GM19395 (cell line): ENCODE data around the gene TSPAN13.

Source experiments
- ATAC-seq: cut with Tn5 transposase; IDR thresholded peaks from one replicate; pipeline ENCODE4 v1.9.1; 2021; ENCODE audit warnings: mild to moderate bottlenecking, moderate library complexity; ENCODE audit not compliant: unreplicated experiment

Gene TSPAN13

DNA sequence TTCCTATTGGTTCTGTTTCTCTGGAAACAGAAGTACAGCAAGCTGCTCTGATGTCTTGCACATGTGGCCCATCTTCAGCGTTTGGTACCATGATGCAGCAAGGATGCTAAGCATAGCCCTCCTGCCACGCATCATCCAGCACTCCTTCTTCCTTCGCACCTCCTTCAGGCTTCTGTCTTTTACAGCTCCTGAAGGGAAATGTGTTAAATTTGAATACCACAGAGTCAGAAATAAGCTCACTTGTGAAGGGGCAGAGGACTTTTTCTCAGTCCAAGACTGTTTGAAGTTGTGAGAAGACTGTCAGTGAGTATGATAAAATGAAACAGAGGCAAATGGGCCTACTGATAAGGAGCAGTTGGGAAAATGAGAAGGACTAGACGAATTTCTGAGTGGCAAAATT lies 20.7 kb downstream of the TSPAN13 start:
- ATAC-seq: no peak

DNA sequence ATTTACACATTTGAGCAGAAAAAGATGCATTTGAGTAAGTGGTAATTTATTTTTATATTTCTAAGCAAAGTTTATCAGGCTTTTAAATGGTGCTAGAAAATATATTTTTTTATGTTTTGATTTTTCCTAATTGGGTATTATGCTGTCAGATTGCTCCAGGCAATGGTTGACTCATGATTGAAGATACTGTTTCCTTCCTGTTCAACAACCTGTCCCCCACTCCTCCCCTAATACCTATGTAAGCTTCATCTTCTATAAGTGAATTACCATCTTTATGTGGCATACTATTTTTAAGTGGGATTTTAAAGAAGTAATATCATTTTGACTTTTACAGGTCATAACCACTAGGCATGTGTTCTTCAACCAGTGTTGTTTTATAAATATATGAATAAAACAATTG lies 21.4 kb downstream of the TSPAN13 start:
- no peak for ATAC-seq

DNA sequence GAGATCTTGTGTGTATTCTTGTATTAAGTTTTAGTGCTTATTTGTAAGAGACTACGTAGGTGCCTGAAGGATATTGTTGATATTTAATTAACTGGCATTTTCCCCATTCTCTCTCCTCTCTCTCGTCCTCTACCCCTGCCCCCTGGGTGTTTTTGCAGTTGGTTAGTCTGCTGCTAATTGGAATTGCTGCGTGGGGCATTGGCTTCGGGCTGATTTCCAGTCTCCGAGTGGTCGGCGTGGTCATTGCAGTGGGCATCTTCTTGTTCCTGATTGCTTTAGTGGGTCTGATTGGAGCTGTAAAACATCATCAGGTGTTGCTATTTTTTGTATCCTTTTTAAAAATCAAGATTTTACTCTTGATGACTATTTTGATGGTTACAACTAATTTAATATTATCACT lies 22.5 kb downstream of the TSPAN13 start:
- ATAC-seq: no peak

DNA sequence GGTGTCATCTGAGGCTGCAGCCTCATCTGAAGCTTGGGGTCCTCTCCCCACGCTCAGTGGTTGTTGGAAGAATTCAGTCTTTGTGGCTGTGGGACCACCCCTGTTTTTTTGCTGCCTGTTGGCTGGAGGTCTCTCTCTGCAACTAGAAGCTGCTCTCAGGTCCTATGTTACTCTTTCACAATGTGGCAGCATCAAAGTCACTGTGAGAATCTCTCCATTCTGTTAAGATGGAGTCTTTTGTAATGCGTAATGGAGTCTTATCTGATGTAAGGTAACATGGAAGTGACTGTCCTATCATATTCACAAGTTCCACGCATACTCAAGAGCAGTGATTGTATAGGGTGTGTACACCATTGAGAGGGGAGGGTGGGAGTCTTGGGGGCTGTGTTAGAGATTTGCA lies 24.9 kb downstream of the TSPAN13 start:
- no peak for ATAC-seq

DNA sequence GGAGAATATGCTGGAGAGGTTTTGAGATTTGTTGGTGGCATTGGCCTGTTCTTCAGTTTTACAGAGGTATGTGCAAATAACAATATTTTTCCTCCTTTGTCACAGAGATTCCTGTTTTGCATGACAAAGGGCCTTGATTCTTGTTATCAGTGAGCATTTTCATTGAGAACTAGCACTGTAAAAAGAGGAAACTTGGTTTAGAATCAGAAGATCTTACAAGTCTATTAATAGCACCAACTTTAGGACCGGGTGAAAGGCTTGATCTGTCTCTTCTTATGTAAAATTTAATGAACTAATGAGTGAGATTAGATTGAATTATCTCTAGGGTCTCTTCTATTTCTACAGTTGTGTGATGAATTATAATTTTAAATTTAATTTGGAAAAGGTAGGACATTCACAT lies 25.5 kb downstream of the TSPAN13 start:
- no peak for ATAC-seq

DNA sequence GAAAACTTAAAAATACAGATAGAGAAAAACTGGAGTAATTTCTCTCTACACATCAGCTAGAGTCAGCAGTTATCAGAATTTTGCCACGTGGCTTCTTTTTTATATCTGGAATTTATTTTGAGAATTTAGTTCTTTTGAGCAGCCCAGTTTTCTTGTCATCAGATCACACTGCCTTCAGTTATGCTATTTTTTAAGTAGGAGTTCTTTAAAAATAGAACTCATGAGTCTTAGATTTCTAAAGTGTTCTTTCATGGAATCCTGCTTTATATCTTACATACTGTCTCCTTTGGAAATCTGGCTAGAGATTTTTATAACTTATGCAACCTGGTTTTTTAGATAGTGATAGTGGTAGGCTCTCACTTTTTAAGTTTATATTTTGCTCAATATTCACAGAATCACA lies 27.0 kb downstream of the TSPAN13 start:
- no peak for ATAC-seq

DNA sequence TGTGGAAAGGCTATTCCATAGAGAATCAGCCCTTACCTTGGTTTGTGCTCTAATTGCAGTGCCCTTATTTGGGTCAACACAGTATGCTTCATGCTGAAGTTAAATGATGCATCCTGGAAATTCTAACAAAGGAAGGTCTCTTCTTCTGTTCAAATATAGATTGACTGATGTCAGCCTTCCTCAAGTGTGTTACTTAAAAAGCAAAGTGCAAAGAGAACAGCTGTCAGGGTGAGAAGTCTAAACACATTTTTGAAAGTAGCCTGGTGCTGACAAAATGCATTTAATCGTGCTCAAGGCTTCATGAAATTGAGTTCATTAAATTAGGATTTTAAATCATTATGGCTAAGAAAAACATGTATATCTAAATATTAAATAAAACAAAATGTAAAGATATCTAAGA lies 31.8 kb downstream of the TSPAN13 start:
- ATAC-seq: no peak

DNA sequence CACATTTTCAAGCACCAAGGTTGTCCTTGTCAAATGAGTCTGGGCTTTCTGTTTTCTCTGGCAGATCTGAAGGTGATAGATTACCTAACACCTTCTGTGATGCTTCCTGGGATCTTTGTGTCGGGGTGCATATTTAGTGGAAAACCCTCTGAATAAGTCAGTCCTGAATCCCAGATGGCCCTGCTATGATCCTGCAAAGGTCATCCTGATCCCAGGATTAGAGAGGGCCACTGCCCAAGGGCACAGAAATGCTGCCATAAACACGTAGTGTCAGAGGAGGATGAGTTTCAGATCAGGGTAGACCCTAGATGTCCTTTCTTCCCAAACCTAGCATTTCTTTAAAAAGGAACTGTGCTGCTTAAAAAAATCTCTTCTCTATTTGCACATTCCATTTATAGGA lies 32.3 kb downstream of the TSPAN13 start:
- no peak for ATAC-seq

DNA sequence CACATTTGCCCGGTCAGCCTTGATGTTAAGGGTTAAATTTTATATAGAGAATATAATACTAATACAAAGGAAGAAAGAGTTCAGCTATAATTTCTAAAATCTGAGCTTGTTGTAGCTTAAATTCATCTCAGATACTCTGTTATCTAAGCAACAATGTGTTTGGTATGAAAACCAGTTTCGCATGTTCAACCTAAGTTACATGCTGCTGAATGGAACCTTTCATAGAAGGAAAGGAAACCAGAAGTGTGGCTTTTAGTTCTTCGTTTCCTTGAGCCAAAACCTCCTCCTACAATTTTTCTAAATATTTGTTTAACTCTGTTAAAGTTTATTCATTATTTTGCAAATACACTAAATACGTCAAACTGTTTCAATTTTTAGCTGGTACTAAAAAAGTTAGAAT lies 32.7 kb downstream of the TSPAN13 start:
- ATAC-seq: no peak

DNA sequence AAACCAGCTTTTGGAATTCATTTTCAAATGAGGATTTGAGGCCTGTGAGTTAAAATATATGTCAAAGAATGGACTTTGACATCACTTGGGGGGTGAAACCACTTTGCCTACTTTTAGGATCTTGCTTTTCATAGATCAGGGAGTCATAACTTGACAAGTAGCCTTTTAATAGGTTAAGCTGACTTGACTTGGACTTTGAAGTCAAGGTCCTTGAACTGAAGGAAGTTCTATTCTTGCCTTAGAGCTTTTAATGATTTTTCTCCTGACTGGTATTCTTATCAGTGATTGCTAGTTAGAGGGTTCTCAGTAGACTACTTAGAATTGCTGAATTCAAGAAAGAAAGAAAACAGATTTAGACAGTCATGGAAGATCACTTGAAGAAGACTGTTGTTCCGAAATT lies 33.6 kb downstream of the TSPAN13 start:
- ATAC-seq: no peak

DNA sequence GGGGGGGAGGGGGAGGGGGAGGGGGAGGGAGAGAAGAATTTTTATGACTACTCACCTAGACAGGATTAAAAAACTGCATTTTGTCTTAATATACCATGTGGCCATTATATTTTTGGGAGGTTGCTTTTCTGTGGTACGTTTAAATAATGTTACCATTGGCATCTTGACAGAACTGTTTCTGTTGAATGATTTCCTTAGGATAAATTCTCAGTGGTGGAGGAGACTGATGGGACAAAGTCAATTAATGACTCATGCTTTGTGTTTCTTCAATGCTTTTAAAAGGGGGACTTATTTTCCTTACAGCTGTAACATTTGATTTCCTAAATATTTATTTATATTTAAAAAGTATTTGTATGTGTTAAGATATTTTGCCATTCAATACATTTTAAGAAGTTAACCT lies 37.5 kb downstream of the TSPAN13 start:
- no peak for ATAC-seq

DNA sequence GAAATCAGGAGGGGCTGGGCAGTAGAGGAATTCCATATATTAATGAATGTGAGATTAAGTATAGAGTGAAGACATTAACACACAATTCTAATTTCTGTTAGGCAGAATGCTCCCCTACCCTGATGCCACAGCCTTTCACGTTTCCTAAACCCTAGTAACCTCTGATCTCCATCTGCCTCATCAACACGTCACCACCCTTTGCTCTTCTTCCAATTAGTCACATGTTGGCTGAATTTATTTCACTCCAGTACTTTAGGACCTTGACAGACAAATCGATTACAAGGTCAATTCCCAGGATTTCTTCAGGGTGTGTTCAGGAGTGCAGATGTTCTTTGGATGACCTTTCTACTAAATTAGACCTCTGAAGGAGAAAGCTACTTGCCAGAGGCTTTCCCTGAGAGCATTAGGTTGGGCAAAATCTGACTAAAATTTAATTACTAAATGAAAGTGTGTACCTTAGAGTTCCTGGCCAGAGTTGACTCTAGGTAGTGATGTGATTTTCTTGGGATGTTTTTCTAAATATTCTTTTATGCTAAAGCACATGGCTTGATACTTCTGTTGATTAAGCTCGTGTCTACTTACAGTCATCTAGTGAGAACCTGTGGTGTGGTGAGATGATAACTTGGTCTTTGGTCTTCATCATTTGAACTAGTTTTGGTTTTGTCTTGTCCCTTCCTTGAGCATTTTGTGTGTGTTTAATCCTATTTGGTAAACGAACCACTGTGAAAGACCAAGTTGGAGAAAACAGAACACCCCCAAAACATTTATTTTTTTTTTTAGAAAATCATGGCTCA lies 38.5 kb downstream of the TSPAN13 start:
- ATAC-seq: no peak

DNA sequence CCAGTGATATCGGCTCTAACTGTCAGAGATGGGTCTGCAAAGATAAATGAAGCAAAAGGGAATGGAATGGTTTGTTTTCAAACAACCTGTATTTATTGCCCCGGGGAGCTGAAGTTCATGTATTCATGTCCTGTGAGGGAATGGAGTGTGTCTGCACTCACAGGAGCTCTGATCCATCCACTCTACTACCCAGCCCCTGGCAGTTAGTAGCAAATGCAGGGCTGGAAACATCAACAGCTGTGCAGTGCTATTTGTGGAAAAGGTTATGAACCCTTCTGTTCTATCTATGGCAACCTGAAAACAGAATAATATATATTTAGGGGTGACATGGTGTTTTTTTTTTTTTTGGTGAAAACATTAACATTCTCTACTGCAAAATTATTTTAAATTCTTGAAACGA lies 41.4 kb downstream of the TSPAN13 start:
- no peak for ATAC-seq

DNA sequence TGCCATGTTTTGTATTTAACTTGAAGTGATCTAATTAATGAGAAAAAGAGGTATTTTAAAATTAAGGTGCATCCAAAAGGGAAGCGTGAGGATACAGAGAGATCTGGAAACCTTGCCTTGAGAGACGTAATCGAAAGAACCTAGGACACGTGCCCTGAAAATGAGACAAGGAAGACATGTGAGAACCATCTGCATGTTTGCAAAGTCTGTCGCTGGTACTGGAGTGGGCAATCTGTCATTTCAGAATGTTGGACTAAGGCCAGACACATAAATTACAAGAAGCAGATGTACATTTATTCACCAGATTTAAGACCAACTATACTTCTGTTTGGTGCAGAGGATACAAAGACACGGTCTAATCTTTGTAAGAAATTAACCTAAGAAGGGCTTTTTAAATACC lies 42.1 kb downstream of the TSPAN13 start:
- ATAC-seq: no peak

DNA sequence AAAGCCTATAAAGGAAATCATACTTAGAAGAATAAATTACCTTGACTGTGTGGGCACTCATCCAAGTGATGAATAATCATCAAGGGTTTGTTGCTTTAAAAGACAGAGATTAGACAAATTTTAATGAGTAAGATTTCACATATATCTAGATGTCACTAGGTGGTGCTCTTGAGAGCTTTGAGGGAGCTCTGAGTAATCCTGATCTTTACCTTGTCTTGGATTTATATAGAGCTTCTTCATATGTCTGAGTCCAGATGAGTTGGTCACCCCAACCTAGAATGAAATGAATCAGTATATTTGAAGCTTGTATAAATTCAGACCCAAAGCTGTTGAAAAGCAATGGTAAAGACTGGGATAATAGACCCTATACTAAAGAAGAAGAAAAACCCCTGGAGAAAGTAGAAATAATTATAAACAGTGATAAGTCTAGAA lies 47.6 kb downstream of the TSPAN13 start:
- peak; percentile 65 for ATAC-seq

DNA sequence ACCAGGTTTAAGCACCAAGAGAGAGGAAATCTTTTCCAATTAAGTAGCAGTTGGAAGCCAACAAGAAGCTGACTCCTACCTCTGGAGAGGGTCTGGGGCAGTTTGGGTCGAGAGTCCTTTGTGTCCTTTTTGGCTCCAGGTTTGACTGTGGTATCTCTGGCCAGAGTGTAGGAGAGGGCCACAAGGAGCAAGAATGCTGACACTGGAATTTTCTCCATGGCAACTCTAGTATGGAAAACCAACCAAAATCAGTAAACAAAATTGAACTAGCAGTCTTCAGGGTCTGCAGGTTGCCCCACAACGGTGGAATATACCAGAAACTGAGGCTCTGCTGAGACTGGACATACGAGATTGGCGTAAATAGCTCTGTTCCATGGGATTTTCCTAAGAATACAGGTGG lies 48.0 kb downstream of the TSPAN13 start:
- no peak for ATAC-seq

DNA sequence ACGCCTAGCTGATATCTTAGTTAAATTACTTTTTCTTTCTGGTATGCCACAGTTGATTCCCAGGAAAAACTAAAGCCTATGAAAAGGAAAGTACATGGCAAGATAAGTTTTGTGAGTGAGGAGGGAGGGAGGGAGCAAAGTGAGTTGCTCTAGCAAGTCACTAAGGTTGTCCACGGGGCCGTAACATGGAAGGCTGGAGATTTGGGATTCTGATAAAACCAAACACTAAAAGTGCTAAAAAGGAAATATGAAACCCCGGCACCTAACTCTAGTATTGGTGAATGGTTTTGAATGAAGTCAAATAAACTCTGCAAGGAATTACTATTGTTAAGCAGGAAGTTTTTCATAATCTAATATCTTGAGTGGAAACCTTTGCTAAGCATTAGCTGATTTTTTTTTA lies 49.6 kb downstream of the TSPAN13 start:
- ATAC-seq: no peak

DNA sequence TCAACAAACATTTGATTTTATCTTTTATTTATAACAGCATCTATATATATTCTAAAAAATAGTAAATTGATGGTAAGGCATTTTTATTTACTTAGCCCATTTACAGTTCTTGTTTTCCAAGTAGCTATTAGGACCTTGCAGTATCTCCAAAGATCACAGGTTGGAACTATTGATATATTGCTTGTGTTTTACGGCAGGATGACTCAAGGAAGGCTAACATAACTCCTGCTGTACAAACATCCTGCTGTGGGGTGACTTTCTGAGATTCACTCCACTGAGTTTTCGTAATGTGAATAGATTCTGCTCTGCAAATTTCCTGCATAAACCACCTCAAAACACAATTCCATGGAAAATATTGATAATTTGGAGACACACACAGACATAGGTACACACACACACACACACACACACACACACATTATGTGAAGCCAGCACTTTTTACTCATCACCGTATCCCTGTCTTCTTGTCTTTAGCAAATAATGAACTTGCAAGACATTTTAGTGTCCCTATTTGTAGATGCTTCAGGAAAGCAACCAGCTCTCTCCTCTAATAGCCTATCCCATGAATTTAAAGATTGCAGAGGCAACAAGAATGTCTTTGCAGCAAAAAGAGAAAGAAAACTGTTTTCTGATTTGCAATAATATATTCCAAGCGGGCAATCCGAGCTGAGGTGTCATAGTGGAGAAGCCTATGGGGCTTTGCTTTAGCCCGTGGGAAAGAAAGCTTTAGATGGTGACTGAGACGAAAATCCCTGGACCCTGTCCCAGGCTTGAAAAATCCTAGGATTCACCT lies 50.5 kb downstream of the TSPAN13 start:
- no peak for ATAC-seq

DNA sequence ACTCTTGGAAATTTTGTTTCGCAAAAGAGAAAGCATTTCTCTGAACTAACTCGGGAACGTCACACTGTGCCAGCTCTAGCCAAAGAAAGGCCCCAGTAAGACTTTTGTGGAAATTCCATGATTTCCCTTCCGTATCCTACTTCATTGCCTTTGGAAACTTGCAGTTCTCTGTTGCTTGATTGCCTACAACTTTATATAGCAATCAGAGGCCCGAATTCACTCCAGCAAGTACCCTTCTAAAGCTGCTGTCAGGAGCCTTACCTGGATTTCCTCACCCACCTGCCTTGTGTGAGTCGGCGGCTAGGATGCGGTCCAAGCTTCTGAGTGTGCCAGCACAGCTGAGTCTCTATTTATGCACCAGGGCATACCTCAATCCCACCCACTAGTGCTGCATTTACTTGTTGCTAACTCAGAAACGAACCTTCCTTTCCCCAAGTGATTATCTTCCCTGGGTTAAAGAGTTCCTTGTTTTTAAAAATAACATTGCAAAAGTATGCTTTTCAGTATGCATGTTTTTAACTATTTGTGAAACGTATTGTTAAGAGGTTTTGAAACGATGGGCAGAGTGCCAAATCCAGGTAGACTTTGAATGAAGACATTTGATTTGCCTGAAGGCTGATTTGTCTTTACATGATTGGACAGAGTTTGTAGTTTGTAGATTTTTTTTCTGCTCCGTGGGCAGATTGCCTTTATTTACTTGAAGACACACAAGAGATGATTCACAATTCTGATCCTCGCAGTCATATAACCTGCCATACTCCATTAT lies 51.3 kb downstream of the TSPAN13 start, which contains the start of gene AGR2:
TSS of gene AGR2 (minus strand) at position 326 of the 766 bp plus-strand sequence. CDS start 3,203 bp downstream, outside the sequence.
- no peak for ATAC-seq

DNA sequence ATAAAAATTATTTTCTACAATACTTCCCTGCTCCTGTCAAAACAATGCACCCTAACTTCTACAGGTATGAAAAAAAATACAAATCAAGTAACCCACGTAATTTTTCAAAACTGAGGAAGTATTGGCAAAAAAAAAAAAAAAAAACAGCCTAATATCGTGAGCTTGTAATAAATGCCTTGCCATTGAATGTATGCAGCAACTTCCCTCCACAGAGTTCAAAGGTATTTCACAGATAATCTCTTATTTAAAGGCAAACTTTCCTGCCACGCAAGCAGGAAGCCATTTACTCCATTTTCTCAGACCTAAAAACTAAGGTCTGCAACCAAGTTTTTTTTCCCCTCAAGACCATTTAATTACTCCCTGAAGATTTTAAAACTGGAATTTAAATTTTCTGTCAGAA lies 51.9 kb downstream of the TSPAN13 start:
- ATAC-seq: no peak

DNA sequence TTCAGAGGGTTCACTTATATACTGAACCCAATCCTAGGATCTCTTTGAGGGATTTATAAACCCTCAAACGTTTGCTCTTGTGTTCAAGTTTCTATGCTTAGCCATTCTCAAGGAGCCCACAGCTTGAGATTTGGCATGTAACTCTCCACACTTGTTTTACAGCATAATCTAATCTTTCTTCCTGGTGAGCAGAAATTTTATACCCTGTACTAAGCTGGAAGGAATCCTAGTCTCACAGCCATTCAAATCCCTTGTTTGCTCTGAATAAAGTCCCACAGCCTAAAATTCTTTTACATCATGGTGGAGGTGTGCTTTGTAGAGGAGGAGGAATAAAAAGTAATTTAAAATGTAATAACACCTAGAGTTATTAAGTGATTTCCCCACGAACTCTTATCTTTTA lies 56.6 kb downstream of the TSPAN13 start:
- ATAC-seq: no peak

DNA sequence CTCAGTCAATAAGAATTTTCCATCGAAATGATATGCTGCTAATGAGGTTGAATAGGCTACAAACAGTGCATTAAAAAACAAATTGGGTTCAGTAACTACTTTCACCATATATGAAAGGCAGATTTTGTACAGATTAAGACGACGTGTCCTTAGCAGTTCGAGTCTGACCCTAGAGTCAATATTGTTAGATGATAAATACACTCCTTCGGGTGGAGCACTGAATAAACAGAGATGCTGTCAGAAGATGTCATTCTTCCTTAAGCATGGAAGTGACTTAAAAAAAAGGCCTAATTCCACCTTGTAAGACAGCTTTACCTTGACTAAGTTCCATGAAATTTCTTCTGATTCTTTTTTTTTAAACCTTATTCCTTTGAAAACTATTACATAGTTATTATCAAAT lies 57.0 kb downstream of the TSPAN13 start:
- ATAC-seq: no peak
